HepG2 (cell line): ENCODE data around the gene PIKFYVE. TPM values are rescaled to one million over a fixed set of nuclear protein-coding genes. Genes with fewer than 3 reads are reported as not detected.

Source experiments
- AHR ChIP-seq: IDR thresholded peaks from 2 replicates; pipeline ENCODE4 v1.6.1; 2018; ENCODE audit warnings: missing genetic modification reagents, missing compliant biosample characterization
- CCDC6 ChIP-seq: sonication (generic); formaldehyde crosslinking; IDR thresholded peaks from 2 replicates; pipeline ENCODE4 v1.8.1; 2022; ENCODE audit warnings: mild to moderate bottlenecking, missing genetic modification reagents, moderate library complexity
- HNF1B ChIP-seq: sonication (generic); formaldehyde crosslinking; IDR thresholded peaks from 2 replicates; pipeline ENCODE4 v1.5.1; 2020; ENCODE audit warnings: mild to moderate bottlenecking, moderate library complexity, missing genetic modification reagents
- JUND ChIP-seq: sonication (generic); formaldehyde crosslinking; IDR thresholded peaks from 2 replicates; pipeline ENCODE4 v1.8.0; 2022; ENCODE audit warnings: mild to moderate bottlenecking, missing genetic modification reagents
- KDM2A ChIP-seq: sonication (generic); formaldehyde crosslinking; IDR thresholded peaks from 2 replicates; pipeline ENCODE4 v1.4.0; 2020; ENCODE audit warnings: low read depth, missing genetic modification reagents, borderline replicate concordance
- KLF9 ChIP-seq: IDR thresholded peaks from 2 replicates; pipeline ENCODE4 v1.6.1; 2016; ENCODE audit warnings: low read depth
- MEIS2 ChIP-seq: sonication (generic); formaldehyde crosslinking; IDR thresholded peaks from 2 replicates; pipeline ENCODE4 v1.9.0; 2021; ENCODE audit warnings: mild to moderate bottlenecking, missing genetic modification reagents
- NR0B2 ChIP-seq: sonication (generic); formaldehyde crosslinking; IDR thresholded peaks from 2 replicates; pipeline ENCODE4 v1.4.0; 2020; ENCODE audit warnings: mild to moderate bottlenecking, missing genetic modification reagents
- NRL ChIP-seq: sonication (generic); formaldehyde crosslinking; IDR thresholded peaks from 2 replicates; pipeline ENCODE4 v1.5.0; 2020; ENCODE audit warnings: missing genetic modification reagents, mild to moderate bottlenecking, moderate library complexity, borderline replicate concordance
- PAXIP1 ChIP-seq: sonication (generic); formaldehyde crosslinking; conservative IDR thresholded peaks from 2 replicates; pipeline ENCODE4 v1.4.0; 2020; ENCODE audit warnings: mild to moderate bottlenecking, missing genetic modification reagents, moderate library complexity
- RNF2 ChIP-seq: fragments of 450-650 bp; conservative IDR thresholded peaks from 2 replicates; pipeline ENCODE4 v1.6.1; 2016; ENCODE audit warnings: low read depth
- SMC3 ChIP-seq: IDR thresholded peaks from 2 replicates; pipeline ENCODE4 v1.6.1; 2011; ENCODE audit warnings: low read length, improper control_type of control experiment
- ZFX ChIP-seq: sonication (generic); formaldehyde crosslinking; IDR thresholded peaks from 2 replicates; pipeline ENCODE4 v1.4.0; 2020; ENCODE audit warnings: mild to moderate bottlenecking, low read depth, missing genetic modification reagents, moderate library complexity
- ZNF451 ChIP-seq: sonication (generic); formaldehyde crosslinking; IDR thresholded peaks from 2 replicates; pipeline ENCODE4 v1.5.0; 2020; ENCODE audit warnings: mild to moderate bottlenecking, missing genetic modification reagents
- ZNF564 ChIP-seq: sonication (generic); formaldehyde crosslinking; IDR thresholded peaks from 2 replicates; pipeline ENCODE4 v1.8.1; 2023; ENCODE audit warnings: mild to moderate bottlenecking, missing genetic modification reagents
- ZNF792 ChIP-seq: IDR thresholded peaks from 2 replicates; pipeline ENCODE4 v1.6.1; 2016
- polyA plus RNA-seq, 8 experiments: library from polyadenylated mRNA; depleted of rRNA in 3 of 8; stranded (reverse) in 7 of 8; unstranded in 1 of 8; fragments of >200 nt; fragmentation: Illumina TruSeq in 4 of 8; extraction: Trizol in 4 of 8; gene quantifications; 2 replicates each; pipeline versions ENCODE4 v1.2.1 to v1.2.3, GENCODE V29; 2011 to 2016; ENCODE audit warnings: low read depth in 4 of 8, missing spikeins in 1 of 8, mixed read lengths in 1 of 8; ENCODE audit not compliant: insufficient read depth in 1 of 8
- total RNA-seq, 5 experiments: library from RNA; depleted of rRNA; stranded (reverse); fragments of >200 nt; fragmentation: Illumina TruSeq; extraction: Trizol; gene quantifications; 2 replicates each; pipeline ENCODE4 v1.2.3, GENCODE V29; 2016; ENCODE audit warnings: low read depth in 1 of 5
- TF ChIP-seq, protein P1 (sequence below): sonication (generic); formaldehyde crosslinking; IDR thresholded peaks from 2 replicates; pipeline ENCODE4 v1.4.0; 2020; ENCODE audit warnings: missing genetic modification reagents, borderline replicate concordance
- TF ChIP-seq, protein P2 (sequence below): IDR thresholded peaks from 2 replicates; pipeline ENCODE4 v1.6.1; 2016; ENCODE audit warnings: mild to moderate bottlenecking
- TF ChIP-seq, protein P3 (sequence below): sonication (generic); formaldehyde crosslinking; IDR thresholded peaks from 2 replicates; pipeline ENCODE4 v1.4.0; 2020; ENCODE audit warnings: mild to moderate bottlenecking, missing genetic modification reagents

Gene PIKFYVE
- total and polyA plus RNA-seq, 2 of the 13 experiments (the other 11 are each of a cell fraction or from before 2014, with no cell fraction given): 20.2 to 21.7 TPM

DNA sequence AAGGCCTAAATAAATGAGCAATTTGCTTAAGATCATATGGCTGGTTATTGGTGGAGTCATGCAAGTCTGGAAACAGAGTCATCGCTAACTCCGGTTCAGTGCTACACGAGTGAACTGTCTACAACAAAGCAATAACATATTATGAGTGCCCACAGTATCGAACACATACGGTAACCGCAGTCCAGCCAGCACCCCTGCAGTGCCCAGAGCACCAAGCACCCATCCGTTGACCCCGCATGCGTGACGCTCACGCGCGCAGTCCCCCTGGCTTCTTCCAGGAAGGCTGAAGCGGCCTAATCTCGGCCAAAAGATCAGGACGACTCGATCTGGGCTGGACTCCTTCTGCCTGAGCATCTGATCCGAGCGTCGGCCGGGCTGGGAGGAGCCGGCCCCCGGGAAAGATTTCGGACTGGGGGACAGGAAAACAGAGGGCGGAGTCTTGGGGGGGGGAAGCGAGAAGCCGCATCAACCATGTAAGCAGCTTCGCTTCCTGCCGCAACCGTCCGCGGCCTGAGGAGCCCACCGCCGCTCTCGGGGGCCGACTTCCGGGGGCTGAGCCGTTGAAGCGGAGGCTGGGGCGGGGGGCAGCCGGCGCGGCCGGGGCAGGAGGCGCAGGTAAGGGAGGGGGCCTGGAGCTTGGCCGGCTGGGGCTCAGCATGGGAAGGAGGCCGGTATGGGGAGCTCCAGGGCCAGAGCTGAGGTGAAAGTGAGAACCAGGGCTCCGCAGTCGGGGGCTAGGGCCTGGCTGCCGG is at the start of gene PIKFYVE (continued):
- TF ChIP-seq, protein P1, sequence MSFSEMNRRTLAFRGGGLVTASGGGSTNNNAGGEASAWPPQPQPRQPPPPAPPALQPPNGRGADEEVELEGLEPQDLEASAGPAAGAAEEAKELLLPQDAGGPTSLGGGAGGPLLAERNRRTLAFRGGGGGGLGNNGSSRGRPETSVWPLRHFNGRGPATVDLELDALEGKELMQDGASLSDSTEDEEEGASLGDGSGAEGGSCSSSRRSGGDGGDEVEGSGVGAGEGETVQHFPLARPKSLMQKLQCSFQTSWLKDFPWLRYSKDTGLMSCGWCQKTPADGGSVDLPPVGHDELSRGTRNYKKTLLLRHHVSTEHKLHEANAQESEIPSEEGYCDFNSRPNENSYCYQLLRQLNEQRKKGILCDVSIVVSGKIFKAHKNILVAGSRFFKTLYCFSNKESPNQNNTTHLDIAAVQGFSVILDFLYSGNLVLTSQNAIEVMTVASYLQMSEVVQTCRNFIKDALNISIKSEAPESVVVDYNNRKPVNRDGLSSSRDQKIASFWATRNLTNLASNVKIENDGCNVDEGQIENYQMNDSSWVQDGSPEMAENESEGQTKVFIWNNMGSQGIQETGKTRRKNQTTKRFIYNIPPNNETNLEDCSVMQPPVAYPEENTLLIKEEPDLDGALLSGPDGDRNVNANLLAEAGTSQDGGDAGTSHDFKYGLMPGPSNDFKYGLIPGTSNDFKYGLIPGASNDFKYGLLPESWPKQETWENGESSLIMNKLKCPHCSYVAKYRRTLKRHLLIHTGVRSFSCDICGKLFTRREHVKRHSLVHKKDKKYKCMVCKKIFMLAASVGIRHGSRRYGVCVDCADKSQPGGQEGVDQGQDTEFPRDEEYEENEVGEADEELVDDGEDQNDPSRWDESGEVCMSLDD (CRISPR knock-in tag): peak; percentile 84; the same call in 1 of the 2 replicates
- TF ChIP-seq NRL (CRISPR knock-in tag): peak; percentile 97
- no peak for TF ChIP-seq SMC3
- TF ChIP-seq HNF1B (CRISPR knock-in tag): peak; percentile 77
- TF ChIP-seq ZNF451: peak; percentile 83; the same call in 1 of the 2 replicates
- TF ChIP-seq ZNF564 (CRISPR knock-in tag): 0 out of 2 replicates have a peak, but pooled peaks have one; percentile 86
- peak; percentile 95 for TF ChIP-seq ZFX (CRISPR knock-in tag)
- TF ChIP-seq RNF2: no peak
- TF ChIP-seq, protein P2, sequence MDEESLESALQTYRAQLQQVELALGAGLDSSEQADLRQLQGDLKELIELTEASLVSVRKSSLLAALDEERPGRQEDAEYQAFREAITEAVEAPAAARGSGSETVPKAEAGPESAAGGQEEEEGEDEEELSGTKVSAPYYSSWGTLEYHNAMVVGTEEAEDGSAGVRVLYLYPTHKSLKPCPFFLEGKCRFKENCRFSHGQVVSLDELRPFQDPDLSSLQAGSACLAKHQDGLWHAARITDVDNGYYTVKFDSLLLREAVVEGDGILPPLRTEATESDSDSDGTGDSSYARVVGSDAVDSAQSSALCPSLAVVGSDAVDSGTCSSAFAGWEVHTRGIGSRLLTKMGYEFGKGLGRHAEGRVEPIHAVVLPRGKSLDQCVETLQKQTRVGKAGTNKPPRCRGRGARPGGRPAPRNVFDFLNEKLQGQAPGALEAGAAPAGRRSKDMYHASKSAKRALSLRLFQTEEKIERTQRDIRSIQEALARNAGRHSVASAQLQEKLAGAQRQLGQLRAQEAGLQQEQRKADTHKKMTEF: peak; percentile 98
- TF ChIP-seq KDM2A (CRISPR knock-in tag): peak; percentile 95; the same call in 1 of the 2 replicates
- TF ChIP-seq AHR (CRISPR knock-in tag): peak; percentile 92; the same call in 1 of the 2 replicates
- TF ChIP-seq KLF9: no peak
- TF ChIP-seq JUND (CRISPR knock-in tag): 0 out of 2 replicates have a peak, but pooled peaks have one; percentile 32
- TF ChIP-seq PAXIP1 (CRISPR knock-in tag): peak; percentile 90
- peak; percentile 98 for TF ChIP-seq CCDC6 (CRISPR knock-in tag)
- TF ChIP-seq NR0B2 (CRISPR knock-in tag): no peak
- peak; percentile 82 for TF ChIP-seq MEIS2
- TF ChIP-seq ZNF792 (CRISPR knock-in tag): peak; percentile 85; the same call in 1 of the 2 replicates
- TF ChIP-seq, protein P3, sequence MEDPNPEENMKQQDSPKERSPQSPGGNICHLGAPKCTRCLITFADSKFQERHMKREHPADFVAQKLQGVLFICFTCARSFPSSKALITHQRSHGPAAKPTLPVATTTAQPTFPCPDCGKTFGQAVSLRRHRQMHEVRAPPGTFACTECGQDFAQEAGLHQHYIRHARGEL: no peak
